Activated CD4-positive, alpha-beta T cell treated with anti-CD3 and anti-CD28 coated beads, Interleukin-2, amount 50 U/mL, for 48 hours (primary cell): ENCODE measurements around the gene DDT.
"Not testable (repeated sequence)": the region's sequence is repeated elsewhere in the genome, so short reads cannot be mapped to it uniquely, and the experiment has no call there.

Experiments used
- DNase-seq, 2 experiments: peaks; one replicate each; pipeline ENCODE4 v3.0.0-alpha.2; 2020

The DDT gene

GRCh38 chr22:23986538-23987178 lies 12.4 kb upstream of the DDT start:
- DNase-seq: not testable (repeated sequence)

GRCh38 chr22:23986089-23986488 lies 11.8 kb upstream of the DDT start:
- not testable (repeated sequence) for DNase-seq

GRCh38 chr22:23984430-23984829 lies 10.2 kb upstream of the DDT start:
- peak; percentile 75 to 81 for DNase-seq

GRCh38 chr22:23980567-23980966 lies 6.3 kb upstream of the DDT start:
- not testable (repeated sequence) for DNase-seq

GRCh38 chr22:23979557-23980240 lies 5.5 kb upstream of the DDT start, which contains the start of gene GSTT2:
TSS of gene GSTT2 (plus strand) at chr22:23980134.
- DNase-seq: not testable (repeated sequence)

- not testable (repeated sequence) for DNase-seq
Observed at GRCh38 chr22:23977304-23977703, 3.1 kb upstream of the DDT start.

- peak in 1 of 2 experiments; percentile 12 for DNase-seq
Observed at GRCh38 chr22:23974836-23975352, 653 bp upstream of the DDT start.

- DNase-seq: not testable (repeated sequence)
Observed at GRCh38 chr22:23971927-23972326, 2.3 kb downstream of the DDT start.

- peak in 1 of 2 experiments; percentile 11 for DNase-seq
Observed at GRCh38 chr22:23970816-23971486, 3.3 kb downstream of the DDT start.

- DNase-seq: no peak
Observed at GRCh38 chr22:23970201-23970641, 4.0 kb downstream of the DDT start.

GRCh38 chr22:23969071-23969470 lies 5.2 kb downstream of the DDT start:
- no peak for DNase-seq

GRCh38 chr22:23966568-23966967 lies 7.7 kb downstream of the DDT start, which contains the start of gene DDTL:
TSS of gene DDTL (plus strand) at chr22:23966888. CDS start at chr22:23966915, 27 bp downstream.
- not testable (repeated sequence) for DNase-seq

GRCh38 chr22:23966094-23966493 lies 8.1 kb downstream of the DDT start:
- DNase-seq: not testable (repeated sequence)

- DNase-seq: not testable (repeated sequence)
Observed at GRCh38 chr22:23961084-23961771, 13.0 kb downstream of the DDT start, which contains the start of gene GSTT2B. TSS of gene GSTT2B (minus strand) at chr22:23961195. CDS start at chr22:23961131, 64 bp downstream.

GRCh38 chr22:23956301-23956900 lies 17.8 kb downstream of the DDT start:
- DNase-seq: peak; percentile 82 to 86

- not testable (repeated sequence) for DNase-seq
Observed at GRCh38 chr22:23955886-23956285, 18.4 kb downstream of the DDT start.

GRCh38 chr22:23954991-23955305 lies 19.3 kb downstream of the DDT start:
- DNase-seq: not testable (repeated sequence)

- not testable (repeated sequence) for DNase-seq
Observed at GRCh38 chr22:23954193-23954990, 19.8 kb downstream of the DDT start.

- not testable (repeated sequence) for DNase-seq
Observed at GRCh38 chr22:23953485-23953884, 20.8 kb downstream of the DDT start.

- not testable (repeated sequence) for DNase-seq
Observed at GRCh38 chr22:23952794-23953405, 21.3 kb downstream of the DDT start.

- not testable (repeated sequence) for DNase-seq
Observed at GRCh38 chr22:23951383-23951782, 22.9 kb downstream of the DDT start.
